NOMO-1 treated with dmso at 0.1 percent for 144 hours (cell line): ENCODE measurements around the gene PPM1K.
A peak's percentile ranks its signal among the peaks of the same experiment; 100 is the strongest.

Experiments
- DNase-seq: peaks from one replicate; lab custom pipeline; 2025; ENCODE audit not compliant: unreplicated experiment; lab: John Stamatoyannopoulos, UW

PPM1K gene

GRCh38 chr4:88223516-88223915, 60.8 kb downstream of the PPM1K start:
- DNase-seq = no peak

GRCh38 chr4:88219099-88219498, 65.3 kb downstream of the PPM1K start:
- DNase-seq = peak; percentile 43

GRCh38 chr4:88217169-88217568, 67.2 kb downstream of the PPM1K start:
- no peak for DNase-seq

- DNase-seq = no peak
Measured at GRCh38 chr4:88216395-88216794, 68.0 kb downstream of the PPM1K start.

- no peak for DNase-seq
Measured at GRCh38 chr4:88215351-88215750, 69.0 kb downstream of the PPM1K start.

GRCh38 chr4:88212253-88212561, 72.2 kb downstream of the PPM1K start:
- DNase-seq = no peak

GRCh38 chr4:88211473-88212252, 72.7 kb downstream of the PPM1K start:
- peak; percentile 4 for DNase-seq

GRCh38 chr4:88208156-88208555, 76.2 kb downstream of the PPM1K start:
- no peak for DNase-seq
